Amniotic stem cell (primary cell): Measurements from ENCODE around the gene ZNF830.
A peak's percentile ranks its signal among the peaks of the same experiment; 100 is the strongest.
"Not testable (repeated sequence)": the region's sequence is repeated elsewhere in the genome, so short reads cannot be mapped to it uniquely, and the experiment has no call there.

ENCODE experiments used
- DNase-seq: peaks from one replicate; lab custom pipeline; 2025; lab: John Stamatoyannopoulos, UW

ZNF830 gene

GRCh38 chr17:34991606-34992005 is 30.3 kb downstream of the ZNF830 start:
- DNase-seq: no peak

GRCh38 chr17:34993031-34993430 is 31.7 kb downstream of the ZNF830 start:
- no peak for DNase-seq

GRCh38 chr17:34996422-34997285 is 35.3 kb downstream of the ZNF830 start:
- DNase-seq: no peak

DNA sequence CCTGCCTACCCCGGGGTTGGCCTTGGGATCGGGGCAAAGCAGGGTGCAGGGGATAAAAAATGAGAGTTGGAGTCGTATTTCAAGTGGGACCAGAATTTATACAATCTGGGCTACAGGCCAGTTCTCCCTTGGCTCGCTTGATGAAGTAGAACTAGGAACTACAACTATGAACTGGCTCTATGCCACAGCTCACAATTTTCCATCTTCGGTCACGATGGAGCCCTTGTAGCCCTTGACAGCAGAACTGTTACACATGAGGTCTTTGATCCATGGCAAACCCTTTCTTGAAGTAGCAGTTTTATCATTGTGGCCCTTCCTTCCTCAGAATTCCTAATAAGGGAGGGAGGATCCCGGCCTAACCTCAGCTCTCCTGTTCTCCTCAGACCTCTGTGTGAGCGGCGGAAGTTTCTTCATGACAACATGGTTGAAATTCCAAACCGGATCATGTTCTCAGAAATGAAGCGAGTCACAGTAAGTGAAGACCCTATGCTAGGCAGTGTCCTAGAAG is 36.1 kb downstream of the ZNF830 start:
- DNase-seq: peak; percentile 36

DNA sequence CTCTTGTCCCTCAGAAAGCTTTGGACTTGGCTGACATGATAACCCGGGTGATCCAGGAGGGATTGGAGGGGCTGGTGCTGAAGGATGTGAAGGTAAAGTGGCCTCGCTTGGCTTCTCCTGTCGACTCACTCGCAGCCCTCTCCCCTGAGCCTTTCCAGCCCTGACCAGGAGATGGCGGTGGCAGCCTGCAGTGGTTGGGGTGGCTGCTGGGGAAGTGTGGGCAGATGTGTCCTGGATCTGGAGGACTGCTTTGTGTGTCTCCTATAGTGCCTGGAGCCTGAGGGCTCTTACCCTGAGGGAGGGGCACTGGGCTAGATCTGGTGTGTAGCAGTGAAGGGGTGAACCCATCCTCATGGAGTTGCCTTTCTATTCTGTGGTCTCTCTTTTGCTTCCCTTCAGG is 36.9 kb downstream of the ZNF830 start:
- DNase-seq: peak; percentile 25

- no peak for DNase-seq
Measured at GRCh38 chr17:34999456-34999855, 38.1 kb downstream of the ZNF830 start.

DNA sequence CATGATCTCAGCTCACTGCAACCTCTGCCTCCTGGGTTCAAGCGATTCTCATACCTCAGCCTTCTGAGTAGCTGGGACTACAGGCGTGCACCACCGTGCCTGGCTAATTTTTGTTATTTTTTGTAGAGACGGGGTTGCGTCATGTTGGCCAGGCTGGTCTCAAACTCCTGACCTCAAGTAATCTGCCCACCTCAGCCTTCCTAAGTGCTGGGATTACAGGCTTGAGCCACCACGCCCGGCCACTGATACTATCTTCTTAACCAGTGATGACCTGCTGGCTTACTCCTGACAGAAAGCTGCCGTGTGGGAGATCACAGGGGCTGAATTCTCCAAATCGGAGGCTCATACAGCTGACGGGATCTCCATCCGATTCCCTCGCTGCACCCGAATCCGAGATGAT is 39.6 kb downstream of the ZNF830 start:
- not testable (repeated sequence) for DNase-seq

- no peak for DNase-seq
Measured at GRCh38 chr17:35001549-35001948, 40.2 kb downstream of the ZNF830 start.

DNA sequence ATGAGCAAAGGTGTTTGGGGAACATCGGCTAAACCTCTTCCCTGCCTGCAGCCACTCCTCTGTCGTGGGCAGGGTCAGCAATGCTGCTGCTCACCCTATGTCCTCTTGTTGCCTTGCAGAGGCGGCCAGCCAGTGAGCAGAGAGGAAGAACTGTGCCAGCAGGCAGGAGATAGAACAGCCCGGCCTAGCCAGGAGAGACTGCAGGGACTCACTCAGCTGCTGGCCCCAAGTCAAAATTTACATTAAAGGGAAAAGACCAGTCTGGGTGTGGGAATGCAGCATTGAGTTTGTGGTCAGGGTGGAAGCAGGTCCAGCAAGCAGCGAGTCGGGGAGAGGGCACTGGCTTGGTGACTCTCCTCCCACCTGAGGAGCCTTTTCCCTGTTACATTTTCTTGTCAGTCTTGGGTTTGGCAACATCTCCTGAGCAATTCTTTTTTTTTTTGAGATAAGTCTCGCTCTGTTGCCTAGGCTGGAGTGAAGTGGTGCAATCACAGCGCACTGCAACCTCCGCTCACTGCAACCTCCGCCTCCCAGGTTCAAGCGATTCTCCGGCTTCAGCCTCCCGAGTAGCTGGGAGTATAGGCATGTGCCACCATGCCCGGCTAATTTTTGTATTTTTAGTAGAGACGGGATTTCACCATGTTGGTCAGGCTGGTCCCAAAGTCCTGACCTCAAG is 41.7 kb downstream of the ZNF830 start:
- DNase-seq: no peak

DNA sequence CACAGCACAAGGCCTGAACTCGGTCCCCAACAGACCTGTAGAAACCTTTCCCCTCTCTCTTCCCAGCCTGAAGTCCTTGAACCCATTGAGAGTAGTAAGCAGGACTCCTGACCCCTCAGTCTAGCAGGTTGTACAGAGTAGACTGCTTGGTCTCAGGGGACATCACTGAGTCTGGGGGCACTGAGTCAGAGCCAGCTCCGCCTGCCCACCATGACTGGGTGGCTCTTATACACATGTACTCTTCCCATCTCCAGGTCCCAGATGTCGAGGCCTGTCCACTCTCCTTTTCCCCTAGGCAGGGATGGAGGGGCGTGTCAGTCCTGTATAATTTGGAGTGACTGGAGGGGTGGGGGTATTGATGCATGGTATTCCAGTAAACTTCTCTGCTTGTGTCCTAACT is 42.4 kb downstream of the ZNF830 start:
- no peak for DNase-seq

DNA sequence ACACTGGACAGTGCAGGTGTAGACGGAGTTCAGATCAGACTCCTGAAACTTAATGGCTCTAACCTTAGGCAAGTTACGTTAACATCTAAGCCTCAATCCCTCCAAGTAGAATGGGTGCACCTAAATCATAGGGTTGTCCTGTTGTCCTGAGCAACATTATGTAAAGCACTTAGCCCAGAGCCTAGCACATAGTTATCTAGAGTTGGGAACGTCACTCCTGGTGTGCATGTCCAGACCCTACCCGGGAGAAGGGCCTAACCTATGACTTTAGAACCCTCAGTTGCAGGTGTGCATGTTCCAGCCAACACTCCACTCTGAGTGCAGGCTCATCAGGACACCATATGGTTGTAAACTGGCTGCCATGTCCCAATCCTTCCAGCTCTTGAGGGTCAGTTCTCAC is 45.0 kb downstream of the ZNF830 start:
- no peak for DNase-seq

- no peak for DNase-seq
Measured at GRCh38 chr17:35006961-35007360, 45.6 kb downstream of the ZNF830 start.

GRCh38 chr17:35010093-35010492 is 48.8 kb downstream of the ZNF830 start:
- no peak for DNase-seq

DNA sequence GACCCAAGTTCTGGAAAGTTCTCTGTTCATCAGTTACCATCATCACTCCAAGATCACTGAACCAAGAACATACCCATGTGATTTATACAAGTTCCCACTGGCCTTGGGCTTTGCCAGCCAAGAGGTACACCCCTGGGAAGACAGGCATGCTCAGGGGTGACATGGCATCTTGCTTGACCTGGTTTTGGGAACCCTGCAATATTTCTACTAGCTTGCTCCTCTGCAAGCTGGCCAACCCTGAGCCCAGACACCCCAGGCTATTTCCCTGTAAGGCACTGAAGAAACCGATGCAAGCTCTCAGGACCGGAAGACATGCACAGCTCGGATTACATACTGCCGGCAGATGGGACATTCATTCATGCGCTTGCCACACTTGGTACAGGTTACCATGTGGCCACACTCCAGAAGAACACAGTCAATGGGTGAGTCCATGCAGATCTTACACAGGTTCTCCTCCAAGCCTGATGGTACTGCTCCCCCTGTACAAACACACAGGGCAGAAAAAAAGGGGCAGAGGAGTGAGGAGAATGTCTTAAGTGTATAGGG is 50.4 kb downstream of the ZNF830 start:
- DNase-seq: no peak
